ENCODE data around the gene RTN4R.

The RTN4R gene

DNA sequence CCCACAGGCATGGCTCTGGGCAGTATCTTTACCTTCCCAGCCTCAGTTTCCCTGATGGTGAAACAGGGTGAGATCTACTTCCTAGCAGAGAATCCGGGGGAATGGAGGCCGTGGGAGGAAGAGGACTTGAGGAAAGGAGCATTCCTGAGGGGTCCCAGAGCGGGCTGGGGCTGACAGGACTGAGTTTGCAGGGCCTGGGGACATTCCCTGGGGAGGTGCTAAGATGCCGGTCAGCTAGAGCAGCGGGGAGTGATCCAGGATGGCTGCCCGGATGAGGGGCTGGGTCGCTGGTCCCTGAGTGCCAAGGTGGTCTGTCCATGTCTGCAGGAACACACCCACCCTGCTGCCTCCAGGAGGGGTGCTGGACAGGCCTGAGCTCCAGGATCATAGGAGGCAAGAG lies 8.3 kb upstream of the RTN4R start:
- H3K27ac ChIP-seq (ENCODE audit: extremely low read depth, low read depth, low read length) = no peak overlapping the region
- TF ChIP-seq ZNF24 (tag by site-specific recombination; IDR thresholded peaks at IDR 0.05) (no peak), SP2 (tag by site-specific recombination; IDR thresholded peaks at IDR 0.05) (no peak), GLIS1 (tag by site-specific recombination; IDR thresholded peaks at IDR 0.05) (no peak), MYNN (tag by site-specific recombination; IDR thresholded peaks at IDR 0.05; ENCODE audit: borderline replicate concordance) (no peak)
- TF ChIP-seq, protein P1, sequence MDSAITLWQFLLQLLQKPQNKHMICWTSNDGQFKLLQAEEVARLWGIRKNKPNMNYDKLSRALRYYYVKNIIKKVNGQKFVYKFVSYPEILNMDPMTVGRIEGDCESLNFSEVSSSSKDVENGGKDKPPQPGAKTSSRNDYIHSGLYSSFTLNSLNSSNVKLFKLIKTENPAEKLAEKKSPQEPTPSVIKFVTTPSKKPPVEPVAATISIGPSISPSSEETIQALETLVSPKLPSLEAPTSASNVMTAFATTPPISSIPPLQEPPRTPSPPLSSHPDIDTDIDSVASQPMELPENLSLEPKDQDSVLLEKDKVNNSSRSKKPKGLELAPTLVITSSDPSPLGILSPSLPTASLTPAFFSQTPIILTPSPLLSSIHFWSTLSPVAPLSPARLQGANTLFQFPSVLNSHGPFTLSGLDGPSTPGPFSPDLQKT (IDR thresholded peaks at IDR 0.05; ENCODE audit: borderline replicate concordance, low read depth, low read length) = no peak
- TF ChIP-seq, protein P2, sequence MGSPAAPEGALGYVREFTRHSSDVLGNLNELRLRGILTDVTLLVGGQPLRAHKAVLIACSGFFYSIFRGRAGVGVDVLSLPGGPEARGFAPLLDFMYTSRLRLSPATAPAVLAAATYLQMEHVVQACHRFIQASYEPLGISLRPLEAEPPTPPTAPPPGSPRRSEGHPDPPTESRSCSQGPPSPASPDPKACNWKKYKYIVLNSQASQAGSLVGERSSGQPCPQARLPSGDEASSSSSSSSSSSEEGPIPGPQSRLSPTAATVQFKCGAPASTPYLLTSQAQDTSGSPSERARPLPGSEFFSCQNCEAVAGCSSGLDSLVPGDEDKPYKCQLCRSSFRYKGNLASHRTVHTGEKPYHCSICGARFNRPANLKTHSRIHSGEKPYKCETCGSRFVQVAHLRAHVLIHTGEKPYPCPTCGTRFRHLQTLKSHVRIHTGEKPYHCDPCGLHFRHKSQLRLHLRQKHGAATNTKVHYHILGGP (tag by site-specific recombination; IDR thresholded peaks at IDR 0.05) = no peak
- TF ChIP-seq, protein P3, sequence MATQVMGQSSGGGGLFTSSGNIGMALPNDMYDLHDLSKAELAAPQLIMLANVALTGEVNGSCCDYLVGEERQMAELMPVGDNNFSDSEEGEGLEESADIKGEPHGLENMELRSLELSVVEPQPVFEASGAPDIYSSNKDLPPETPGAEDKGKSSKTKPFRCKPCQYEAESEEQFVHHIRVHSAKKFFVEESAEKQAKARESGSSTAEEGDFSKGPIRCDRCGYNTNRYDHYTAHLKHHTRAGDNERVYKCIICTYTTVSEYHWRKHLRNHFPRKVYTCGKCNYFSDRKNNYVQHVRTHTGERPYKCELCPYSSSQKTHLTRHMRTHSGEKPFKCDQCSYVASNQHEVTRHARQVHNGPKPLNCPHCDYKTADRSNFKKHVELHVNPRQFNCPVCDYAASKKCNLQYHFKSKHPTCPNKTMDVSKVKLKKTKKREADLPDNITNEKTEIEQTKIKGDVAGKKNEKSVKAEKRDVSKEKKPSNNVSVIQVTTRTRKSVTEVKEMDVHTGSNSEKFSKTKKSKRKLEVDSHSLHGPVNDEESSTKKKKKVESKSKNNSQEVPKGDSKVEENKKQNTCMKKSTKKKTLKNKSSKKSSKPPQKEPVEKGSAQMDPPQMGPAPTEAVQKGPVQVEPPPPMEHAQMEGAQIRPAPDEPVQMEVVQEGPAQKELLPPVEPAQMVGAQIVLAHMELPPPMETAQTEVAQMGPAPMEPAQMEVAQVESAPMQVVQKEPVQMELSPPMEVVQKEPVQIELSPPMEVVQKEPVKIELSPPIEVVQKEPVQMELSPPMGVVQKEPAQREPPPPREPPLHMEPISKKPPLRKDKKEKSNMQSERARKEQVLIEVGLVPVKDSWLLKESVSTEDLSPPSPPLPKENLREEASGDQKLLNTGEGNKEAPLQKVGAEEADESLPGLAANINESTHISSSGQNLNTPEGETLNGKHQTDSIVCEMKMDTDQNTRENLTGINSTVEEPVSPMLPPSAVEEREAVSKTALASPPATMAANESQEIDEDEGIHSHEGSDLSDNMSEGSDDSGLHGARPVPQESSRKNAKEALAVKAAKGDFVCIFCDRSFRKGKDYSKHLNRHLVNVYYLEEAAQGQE (tag by site-specific recombination; IDR thresholded peaks at IDR 0.05) = no peak
- ChIA-PET CTCF (interaction anchor here (1.3 to 2.2 kb wide), 3 partner anchors 9 to 119 kb away, joined by 3 to 5 read pairs (median 4); no protein-coding TSS in a partner anchor), POLR2A (no interaction called here)
- no peaks in the 10 kb centered on the region for H3K36me3 ChIP-seq (ENCODE audit: control insufficient read depth in 2 of 2, insufficient read depth in 1 of 2, low read length in 2 of 2)
- H3K4me3 ChIP-seq (ENCODE audit: low read depth, low read length) = no peak overlapping the region
- no peaks in the 10 kb centered on the region for H3K9me3 ChIP-seq (ENCODE audit: control insufficient read depth, insufficient read depth, low read depth, low read length)
- no peaks in the 10 kb centered on the region for H3K4me1 ChIP-seq (ENCODE audit: control insufficient read depth, insufficient read depth, low read length)

DNA sequence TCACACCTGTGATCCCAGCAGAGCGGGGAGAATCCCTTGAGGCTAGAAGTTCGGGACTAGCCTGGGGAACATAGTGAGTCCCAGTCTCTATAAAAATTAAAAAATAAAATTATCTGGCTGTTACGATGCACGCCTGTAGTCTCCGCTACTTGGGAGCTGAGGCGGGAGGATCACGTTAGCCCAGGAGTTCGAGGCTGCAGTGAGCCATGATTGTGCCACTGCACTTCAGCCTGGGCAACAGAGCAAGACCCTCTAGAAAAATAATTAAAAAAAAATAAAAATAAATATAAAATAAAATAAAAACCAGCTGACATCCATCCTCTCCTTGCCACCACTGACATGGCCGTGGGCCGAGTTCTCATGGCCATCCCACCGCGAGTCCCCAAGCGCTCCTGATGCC lies 7.7 kb upstream of the RTN4R start:
- CTCF ChIA-PET = interaction anchor here (1.3 to 2.2 kb wide), 2 partner anchors 38 to 119 kb away, joined by 4 to 5 read pairs; no protein-coding TSS in a partner anchor
- TF ChIP-seq ZNF121 (tag by site-specific recombination; IDR thresholded peaks at IDR 0.05) (peak; percentile 77), FEZF1 (tag by site-specific recombination; IDR thresholded peaks at IDR 0.05) (no peak)
- TF ChIP-seq, protein P4, sequence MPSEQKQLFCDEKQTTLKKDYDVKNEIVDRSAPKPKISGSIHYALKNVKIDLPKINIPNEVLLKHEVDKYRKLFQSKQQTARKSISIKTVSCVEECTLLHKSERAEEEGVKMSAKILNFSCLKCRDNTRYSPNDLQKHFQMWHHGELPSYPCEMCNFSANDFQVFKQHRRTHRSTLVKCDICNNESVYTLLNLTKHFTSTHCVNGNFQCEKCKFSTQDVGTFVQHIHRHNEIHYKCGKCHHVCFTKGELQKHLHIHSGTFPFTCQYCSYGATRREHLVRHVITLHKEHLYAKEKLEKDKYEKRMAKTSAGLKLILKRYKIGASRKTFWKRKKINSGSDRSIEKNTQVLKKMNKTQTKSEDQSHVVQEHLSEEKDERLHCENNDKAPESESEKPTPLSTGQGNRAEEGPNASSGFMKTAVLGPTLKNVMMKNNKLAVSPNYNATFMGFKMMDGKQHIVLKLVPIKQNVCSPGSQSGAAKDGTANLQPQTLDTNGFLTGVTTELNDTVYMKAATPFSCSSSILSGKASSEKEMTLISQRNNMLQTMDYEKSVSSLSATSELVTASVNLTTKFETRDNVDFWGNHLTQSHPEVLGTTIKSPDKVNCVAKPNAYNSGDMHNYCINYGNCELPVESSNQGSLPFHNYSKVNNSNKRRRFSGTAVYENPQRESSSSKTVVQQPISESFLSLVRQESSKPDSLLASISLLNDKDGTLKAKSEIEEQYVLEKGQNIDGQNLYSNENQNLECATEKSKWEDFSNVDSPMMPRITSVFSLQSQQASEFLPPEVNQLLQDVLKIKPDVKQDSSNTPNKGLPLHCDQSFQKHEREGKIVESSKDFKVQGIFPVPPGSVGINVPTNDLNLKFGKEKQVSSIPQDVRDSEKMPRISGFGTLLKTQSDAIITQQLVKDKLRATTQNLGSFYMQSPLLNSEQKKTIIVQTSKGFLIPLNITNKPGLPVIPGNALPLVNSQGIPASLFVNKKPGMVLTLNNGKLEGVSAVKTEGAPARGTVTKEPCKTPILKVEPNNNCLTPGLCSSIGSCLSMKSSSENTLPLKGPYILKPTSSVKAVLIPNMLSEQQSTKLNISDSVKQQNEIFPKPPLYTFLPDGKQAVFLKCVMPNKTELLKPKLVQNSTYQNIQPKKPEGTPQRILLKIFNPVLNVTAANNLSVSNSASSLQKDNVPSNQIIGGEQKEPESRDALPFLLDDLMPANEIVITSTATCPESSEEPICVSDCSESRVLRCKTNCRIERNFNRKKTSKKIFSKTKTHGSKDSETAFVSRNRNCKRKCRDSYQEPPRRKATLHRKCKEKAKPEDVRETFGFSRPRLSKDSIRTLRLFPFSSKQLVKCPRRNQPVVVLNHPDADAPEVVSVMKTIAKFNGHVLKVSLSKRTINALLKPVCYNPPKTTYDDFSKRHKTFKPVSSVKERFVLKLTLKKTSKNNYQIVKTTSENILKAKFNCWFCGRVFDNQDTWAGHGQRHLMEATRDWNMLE (tag by site-specific recombination; conservative IDR thresholded peaks at IDR 0.05; ENCODE audit: low read depth) = no peak
- POLR2A ChIA-PET = no interaction called here
- Histone ChIP-seq H3K9me3 (ENCODE audit: control insufficient read depth, insufficient read depth, low read depth, low read length) (no peaks in the 10 kb centered on the region), H3K4me3 (ENCODE audit: low read depth, low read length) (no peak overlapping the region), H3K27ac (ENCODE audit: extremely low read depth, low read depth, low read length) (no peak overlapping the region), H3K4me1 (ENCODE audit: control insufficient read depth, insufficient read depth, low read length) (no peaks in the 10 kb centered on the region), H3K36me3 (ENCODE audit: control insufficient read depth in 2 of 2, insufficient read depth in 1 of 2, low read length in 2 of 2) (no peaks in the 10 kb centered on the region)

Data from HEK293 (cell line).